HG03565 (cell line): ENCODE data around the gene PCDH17.

Experiments used
- ATAC-seq: cut with Tn5 transposase; IDR thresholded peaks from one replicate; pipeline ENCODE4 v1.9.1; 2021; ENCODE audit warnings: mild to moderate bottlenecking, moderate library complexity; ENCODE audit not compliant: unreplicated experiment

PCDH17 gene, protein sequence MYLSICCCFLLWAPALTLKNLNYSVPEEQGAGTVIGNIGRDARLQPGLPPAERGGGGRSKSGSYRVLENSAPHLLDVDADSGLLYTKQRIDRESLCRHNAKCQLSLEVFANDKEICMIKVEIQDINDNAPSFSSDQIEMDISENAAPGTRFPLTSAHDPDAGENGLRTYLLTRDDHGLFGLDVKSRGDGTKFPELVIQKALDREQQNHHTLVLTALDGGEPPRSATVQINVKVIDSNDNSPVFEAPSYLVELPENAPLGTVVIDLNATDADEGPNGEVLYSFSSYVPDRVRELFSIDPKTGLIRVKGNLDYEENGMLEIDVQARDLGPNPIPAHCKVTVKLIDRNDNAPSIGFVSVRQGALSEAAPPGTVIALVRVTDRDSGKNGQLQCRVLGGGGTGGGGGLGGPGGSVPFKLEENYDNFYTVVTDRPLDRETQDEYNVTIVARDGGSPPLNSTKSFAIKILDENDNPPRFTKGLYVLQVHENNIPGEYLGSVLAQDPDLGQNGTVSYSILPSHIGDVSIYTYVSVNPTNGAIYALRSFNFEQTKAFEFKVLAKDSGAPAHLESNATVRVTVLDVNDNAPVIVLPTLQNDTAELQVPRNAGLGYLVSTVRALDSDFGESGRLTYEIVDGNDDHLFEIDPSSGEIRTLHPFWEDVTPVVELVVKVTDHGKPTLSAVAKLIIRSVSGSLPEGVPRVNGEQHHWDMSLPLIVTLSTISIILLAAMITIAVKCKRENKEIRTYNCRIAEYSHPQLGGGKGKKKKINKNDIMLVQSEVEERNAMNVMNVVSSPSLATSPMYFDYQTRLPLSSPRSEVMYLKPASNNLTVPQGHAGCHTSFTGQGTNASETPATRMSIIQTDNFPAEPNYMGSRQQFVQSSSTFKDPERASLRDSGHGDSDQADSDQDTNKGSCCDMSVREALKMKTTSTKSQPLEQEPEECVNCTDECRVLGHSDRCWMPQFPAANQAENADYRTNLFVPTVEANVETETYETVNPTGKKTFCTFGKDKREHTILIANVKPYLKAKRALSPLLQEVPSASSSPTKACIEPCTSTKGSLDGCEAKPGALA (N-terminal part only)

DNA sequence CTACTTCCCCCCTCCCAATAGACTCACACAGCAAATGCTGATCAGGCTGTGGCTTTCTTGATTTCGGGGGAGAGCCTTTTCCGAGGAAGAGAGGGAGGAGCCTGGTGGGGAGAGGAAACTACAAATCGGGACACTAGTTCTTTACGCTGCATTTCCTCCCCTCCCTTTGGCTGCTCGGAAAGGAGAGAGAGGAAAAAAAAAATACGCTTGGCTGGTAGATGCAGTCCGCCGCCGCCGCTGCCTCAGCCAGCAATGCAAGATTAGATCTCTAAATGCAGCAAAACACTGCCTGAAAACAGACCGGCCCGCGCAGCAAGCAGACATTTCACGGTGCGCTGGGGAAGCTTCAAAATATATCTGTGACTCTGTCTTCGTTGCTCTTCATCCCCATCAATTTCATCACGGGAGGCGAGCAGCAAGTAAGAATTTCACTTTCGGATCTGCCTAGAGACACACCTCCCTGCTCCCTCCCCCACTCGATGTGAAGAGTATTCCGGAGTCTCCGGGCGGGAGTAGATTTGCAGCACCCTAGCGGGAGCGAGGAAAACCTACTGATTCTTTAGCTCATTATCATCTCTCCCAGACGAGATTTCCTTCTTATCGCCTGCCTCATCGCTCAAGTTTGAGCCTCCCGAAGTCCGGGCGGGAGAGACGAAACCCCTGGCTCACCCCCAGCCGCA is at the start of gene PCDH17:
TSS of gene PCDH17 (plus strand) at position 149 of the 680 bp plus-strand sequence. CDS start 803 bp downstream, outside the sequence.
- no peak for ATAC-seq

DNA sequence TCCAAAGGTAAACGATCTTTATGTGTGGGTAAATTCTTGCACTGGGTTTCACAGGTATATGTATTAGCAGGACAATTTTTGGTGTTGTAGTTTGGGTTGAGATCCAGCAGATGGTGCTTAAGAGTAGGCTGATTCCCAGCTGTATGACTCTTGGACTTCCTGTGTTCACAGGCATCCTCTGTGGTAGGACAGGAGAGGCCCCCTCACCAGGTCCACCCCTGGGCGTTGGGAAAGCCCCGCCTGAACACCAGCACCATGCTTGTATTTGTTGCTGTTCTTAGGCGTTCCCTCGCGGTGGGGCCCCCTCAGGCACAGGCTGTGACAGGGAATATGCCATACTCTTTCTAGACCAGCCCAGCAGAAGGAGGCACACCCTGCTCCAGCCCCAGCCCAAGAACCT is 49.5 kb upstream of the PCDH17 start:
- ATAC-seq = no peak

DNA sequence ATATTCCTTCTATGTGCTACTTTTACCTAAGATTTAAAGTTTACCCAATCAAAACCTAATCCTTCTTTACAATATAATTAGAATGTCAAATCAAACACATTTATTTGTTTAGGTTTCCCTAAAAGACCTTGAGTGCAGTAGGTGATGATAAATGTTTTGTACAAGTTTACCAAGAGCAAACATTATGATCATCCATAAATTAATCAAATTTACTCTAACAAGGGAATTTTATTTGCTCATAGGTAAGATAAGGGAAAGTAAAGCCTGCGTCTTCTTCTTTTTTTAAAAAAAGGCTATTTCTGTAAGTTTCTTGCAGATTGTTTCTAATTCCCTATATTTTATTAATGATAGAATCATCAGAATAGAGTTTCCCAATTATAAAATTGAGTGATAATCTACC is 48.0 kb upstream of the PCDH17 start:
- no peak for ATAC-seq

DNA sequence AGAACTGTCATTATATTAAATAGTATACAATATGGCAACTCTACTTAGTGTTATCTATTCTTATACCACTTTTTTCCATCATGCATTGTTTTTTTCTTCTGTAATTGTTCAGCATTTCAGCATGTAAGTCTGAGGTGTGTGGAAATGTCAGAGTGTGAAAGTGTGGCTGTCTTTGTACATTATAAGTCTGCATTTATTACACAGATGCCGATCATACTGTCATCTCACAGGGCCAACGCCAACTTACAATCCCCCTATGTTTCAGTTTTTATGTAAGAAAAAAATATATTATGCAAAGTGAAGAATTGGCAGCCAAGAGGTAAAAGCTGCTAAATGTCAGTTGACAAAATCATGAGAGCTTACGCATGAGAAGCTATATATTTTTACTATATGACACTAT is 42.9 kb upstream of the PCDH17 start:
- ATAC-seq = no peak

DNA sequence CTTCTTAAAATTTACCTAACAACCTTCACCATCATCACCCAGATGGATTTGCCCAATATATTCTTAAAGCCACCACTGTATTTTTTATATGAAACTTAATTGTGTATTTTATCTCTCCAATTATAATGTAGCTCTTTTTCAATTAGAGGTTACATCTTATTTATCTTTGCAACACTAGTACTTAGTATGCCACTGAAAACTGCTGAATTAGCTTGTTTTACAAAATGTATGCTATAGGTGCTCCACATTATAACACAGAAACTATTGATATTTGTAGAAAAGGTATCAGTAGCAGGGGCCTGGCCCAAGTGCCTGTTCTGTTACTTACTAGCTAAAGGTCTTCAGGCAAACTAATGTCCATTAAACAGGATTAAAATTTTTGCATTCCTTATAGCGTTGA is 35.8 kb upstream of the PCDH17 start:
- ATAC-seq = no peak

DNA sequence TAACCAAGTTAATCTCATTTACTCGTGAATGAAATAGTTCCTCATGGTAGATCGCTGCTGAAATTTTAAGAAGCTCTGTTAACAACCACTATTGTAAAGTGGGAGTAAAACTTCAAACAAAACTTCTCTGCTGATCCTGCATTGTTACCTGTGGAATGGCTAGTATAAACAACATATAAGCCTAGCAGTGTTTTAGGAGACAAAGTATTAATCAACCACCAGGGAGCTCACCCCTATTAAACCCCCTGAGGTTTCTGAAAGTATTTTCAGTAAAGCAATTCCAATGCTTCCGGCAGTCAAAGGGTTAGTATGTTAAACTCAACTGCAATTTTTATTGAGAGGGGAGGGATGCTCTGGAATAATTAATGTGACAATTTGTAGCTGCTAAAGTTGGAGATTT is 30.0 kb upstream of the PCDH17 start:
- no peak for ATAC-seq

DNA sequence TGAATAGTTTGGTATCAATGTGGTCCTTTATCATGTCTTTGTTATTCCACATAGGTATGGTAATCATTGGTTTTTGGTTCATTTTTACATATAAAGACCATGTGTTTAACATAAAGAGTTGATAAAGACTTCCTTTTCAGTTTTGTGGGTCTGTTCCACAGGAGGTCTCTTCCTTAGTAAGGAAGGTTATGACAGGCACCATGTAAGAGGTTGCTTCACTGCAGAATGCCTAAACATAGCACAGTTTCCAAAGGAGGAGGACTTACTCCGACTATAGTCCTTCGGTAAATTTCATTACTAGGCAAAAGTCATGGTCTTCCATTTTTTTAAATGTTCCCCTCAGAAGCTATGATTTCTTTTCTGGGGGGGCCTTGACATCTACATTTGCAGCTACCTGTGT is 27.1 kb upstream of the PCDH17 start:
- no peak for ATAC-seq

DNA sequence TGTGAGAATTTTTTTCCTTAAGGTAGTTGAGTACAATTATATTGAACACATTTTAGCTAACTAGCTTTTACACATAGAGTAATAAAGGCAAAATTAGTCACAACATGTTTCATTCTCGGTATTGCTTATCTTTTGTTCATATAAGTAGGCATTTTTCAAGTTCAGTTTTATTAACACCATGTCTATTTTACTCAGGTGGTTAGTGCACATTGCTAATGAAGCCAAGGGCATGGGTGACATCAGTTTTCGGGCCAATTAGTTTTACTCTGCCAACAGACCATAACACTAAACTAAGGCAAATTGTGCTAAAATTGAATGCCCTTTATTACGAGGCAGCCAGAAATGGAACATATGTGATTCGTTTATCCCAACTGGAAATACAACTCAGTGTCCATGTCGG is 19.6 kb upstream of the PCDH17 start:
- ATAC-seq = no peak

DNA sequence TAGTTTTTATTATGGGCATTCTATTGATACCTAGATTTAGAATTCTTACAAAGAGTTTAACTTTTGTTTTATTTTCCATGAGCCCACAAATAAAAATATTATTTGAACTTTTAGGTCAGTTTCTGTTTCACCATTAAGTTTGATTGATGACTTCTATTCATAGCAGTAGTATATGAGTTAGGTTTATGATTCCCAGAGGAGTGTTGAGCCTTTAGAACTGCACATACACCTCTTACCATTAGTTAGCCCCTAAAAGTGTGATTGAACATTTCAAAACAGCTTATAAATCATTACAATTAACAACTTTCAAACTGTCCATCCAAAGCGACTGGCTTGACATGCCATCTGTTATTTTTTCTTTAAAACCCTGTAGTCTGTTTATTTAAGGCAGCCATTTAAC is 19.0 kb upstream of the PCDH17 start:
- ATAC-seq = no peak

DNA sequence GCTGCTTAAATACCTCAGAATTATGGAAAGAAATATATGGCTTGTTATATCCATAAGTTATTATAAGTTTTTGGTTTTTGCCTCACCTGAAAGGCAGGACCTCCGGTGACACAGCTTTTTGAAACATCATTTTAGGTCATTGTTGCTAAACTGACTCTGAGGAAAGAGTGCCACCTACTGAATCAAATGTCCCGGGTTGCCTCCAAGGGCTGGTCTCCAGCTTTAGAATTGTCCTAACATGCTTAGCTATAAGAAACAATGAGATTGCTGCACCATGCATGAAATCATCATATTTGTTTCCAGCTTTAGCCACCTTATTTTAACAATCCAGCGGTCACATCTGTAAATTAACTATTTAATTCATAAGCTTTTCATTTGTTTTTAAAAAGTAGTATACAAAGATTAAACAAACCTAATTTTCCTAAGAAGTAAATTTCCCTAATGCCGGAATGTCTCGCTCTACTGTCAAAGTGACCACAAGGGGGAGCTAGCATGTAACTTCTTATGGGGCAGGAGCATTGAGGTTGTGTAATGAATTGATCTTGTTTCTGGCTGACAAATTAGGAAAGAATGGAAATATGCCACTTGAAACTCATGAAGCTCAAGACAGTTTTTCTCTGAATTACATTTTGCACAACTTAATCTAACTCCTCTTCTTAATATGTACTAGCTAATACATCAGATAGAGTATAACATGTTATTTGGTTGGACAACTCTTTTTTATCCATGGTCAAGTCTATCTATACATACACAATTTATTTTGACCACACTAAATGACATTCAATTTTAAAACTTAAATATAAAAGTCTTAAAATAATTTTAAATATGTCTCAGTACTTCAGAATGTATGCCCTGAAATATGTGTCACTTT is 6.7 kb upstream of the PCDH17 start:
- no peak for ATAC-seq

DNA sequence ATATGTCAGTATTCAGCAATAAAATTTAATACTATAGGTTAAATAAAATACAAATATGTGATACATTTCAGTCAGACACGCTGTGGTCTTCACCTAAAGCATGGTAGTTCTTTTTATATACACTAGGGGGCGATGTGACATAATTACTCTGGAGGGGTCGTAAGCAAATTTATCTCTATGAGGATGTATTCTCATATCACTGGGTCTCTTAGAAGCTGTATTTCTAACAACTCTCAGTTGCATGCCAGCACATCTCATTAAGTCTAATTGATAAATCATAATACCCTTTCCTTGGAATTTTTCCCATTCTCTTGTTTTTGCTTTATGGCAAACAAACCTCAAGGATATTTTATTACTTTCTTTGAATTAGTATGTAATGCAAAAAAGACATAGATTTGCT is 3.9 kb upstream of the PCDH17 start:
- ATAC-seq = no peak

DNA sequence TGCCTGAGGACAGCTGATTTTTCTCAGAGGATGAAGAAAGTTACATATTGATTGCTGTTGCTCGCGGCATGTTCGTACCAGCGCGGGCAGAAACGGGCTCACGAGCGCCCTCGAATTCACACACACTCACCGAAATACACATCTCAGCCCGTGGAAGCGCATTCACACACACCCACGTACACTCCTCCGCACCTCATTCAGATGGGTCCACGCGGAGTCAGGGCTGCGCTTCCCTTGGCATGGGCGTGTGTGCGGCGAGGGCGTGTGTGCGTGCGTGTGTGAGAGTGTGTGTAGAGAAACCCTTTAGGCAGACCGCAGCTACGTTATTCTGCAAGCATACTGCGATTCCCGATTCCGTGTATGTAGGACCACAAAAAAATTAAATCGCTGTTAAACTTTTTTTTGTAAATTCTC is 2.1 kb upstream of the PCDH17 start:
- no peak for ATAC-seq

DNA sequence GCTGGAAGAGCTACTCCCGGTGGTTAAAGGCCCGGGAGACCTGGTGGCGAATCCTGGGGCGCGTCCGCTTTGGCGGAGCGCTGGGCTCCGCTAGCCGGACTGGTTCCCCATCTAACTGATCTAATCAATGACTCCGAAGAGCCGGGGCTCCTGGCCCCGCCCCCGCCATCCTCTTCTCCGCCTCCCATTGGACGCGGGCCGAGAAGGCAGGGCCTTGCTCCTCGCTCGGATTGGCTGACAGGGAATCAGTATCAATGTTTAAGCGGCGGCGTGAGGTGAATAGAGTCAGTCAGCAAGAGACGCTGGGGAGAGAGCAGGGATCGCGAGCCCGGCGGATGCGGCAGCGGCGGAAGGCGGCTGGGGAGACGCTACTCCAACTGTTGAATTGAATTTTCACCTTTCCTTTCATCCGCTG is 1.7 kb upstream of the PCDH17 start:
- peak; percentile 40 for ATAC-seq

DNA sequence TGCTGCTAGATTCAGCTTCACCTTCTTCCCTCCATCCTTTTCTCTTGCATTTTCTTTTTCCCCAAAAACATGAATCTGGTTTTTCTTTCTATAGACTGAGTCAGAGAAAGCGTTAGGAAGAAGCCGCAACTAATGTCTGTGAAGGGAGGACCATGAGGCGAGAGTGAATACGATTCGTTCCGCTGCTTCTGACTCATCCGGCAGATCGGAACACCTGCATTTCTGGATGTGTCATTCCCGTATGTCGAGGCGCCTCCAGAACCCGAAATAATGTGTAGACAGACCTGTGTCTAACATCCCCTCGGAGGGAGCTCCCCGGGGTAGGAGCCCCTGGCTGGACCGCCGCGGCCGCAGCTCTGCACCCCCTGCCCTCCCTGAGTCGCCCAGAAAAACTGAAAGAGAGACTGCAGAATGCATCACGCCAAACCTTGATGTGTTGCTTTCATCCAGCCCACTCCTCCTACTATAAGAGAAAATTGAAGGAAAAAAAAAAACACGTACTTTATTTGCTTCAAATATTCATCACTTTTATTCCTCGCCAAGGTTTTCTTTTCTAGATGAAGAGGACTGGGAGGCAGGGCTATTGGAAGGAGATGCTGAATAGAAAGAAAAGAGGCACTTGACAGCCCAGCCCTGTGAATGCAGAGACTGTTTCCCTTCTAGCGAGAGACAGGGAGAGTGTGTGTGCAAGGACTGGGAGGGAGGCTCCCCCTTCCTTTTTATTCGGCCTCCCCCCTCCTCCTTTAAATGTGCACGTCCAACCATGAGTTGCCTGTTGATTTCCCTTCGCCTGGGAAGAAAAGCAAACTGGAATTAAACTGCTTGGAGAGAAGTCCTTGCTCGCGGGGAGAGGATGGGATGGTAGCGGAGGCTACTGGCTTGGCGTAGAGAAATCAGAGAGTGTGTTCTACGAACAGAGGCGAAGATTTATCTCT is 616 bp upstream of the PCDH17 start:
- ATAC-seq = no peak

DNA sequence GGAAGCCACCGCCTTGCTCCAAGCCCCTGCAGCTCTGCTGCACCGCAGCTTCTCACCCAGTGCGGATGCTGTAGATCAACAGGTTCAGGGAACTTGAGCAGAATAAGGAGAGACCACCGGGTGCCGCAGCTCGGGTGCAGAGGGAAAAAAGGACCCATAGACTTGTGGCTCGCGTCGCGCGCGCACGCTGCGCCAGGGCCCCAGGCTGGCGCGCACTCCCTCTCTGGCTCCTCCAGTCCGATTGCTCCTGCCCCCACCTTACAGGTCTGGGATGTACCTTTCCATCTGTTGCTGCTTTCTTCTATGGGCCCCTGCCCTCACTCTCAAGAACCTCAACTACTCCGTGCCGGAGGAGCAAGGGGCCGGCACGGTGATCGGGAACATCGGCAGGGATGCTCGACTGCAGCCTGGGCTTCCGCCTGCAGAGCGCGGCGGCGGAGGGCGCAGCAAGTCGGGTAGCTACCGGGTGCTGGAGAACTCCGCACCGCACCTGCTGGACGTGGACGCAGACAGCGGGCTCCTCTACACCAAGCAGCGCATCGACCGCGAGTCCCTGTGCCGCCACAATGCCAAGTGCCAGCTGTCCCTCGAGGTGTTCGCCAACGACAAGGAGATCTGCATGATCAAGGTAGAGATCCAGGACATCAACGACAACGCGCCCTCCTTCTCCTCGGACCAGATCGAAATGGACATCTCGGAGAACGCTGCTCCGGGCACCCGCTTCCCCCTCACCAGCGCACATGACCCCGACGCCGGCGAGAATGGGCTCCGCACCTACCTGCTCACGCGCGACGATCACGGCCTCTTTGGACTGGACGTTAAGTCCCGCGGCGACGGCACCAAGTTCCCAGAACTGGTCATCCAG is 964 bp downstream of the PCDH17 start:
- ATAC-seq = no peak

DNA sequence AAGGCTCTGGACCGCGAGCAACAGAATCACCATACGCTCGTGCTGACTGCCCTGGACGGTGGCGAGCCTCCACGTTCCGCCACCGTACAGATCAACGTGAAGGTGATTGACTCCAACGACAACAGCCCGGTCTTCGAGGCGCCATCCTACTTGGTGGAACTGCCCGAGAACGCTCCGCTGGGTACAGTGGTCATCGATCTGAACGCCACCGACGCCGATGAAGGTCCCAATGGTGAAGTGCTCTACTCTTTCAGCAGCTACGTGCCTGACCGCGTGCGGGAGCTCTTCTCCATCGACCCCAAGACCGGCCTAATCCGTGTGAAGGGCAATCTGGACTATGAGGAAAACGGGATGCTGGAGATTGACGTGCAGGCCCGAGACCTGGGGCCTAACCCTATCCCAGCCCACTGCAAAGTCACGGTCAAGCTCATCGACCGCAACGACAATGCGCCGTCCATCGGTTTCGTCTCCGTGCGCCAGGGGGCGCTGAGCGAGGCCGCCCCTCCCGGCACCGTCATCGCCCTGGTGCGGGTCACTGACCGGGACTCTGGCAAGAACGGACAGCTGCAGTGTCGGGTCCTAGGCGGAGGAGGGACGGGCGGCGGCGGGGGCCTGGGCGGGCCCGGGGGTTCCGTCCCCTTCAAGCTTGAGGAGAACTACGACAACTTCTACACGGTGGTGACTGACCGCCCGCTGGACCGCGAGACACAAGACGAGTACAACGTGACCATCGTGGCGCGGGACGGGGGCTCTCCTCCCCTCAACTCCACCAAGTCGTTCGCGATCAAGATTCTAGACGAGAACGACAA is 1.8 kb downstream of the PCDH17 start:
- ATAC-seq = no peak
